Glutamatergic neuron (in vitro differentiated cells): ENCODE results near the gene CDC14B. TPM values are rescaled to one million over a fixed set of nuclear protein-coding genes. Genes with fewer than 3 reads are reported as not detected.

Source experiments
- DNase-seq: peaks from one replicate; pipeline ENCODE4 v3.0.0; 2022
- H3K27ac Mint-ChIP-seq: one replicate; pipeline ENCODE4 v1.8.0; 2020; ENCODE audit warnings: mild to moderate bottlenecking, mixed read lengths, inconsistent platforms; ENCODE audit not compliant: unreplicated experiment
- H3K27me3 Mint-ChIP-seq: one replicate; pipeline ENCODE4 v1.8.0; 2020; ENCODE audit warnings: mild to moderate bottlenecking, moderate library complexity, mixed read lengths, inconsistent platforms; ENCODE audit not compliant: unreplicated experiment
- H3K36me3 Mint-ChIP-seq: one replicate; pipeline ENCODE4 v1.8.0; 2020; ENCODE audit warnings: mild to moderate bottlenecking, mixed read lengths, inconsistent platforms; ENCODE audit not compliant: unreplicated experiment
- H3K4me1 Mint-ChIP-seq: one replicate; pipeline ENCODE4 v1.8.0; 2020; ENCODE audit warnings: mild to moderate bottlenecking, low read depth, mixed read lengths, inconsistent platforms; ENCODE audit not compliant: unreplicated experiment
- H3K4me3 Mint-ChIP-seq: one replicate; pipeline ENCODE4 v1.8.0; 2020; ENCODE audit warnings: mild to moderate bottlenecking, mixed read lengths, inconsistent platforms; ENCODE audit not compliant: unreplicated experiment
- H3K9me3 Mint-ChIP-seq: one replicate; pipeline ENCODE4 v1.8.0; 2020; ENCODE audit warnings: mild to moderate bottlenecking, moderate library complexity, mixed read lengths, inconsistent platforms; ENCODE audit not compliant: unreplicated experiment
- total RNA-seq: library from RNA; stranded (reverse); fragmentation: NEBNext Ultra II Directional; extraction: Animal tissue kit (Norgen Biotek cat#: 25700); gene quantifications from one replicate; pipeline ENCODE4 v1.2.1, GENCODE V29; 2021; ENCODE audit not compliant: unreplicated experiment
- TF ChIP-seq, protein P1 (sequence below): fragments of 200-600 bp; sonication (generic); IDR thresholded peaks from one replicate; pipeline ENCODE4 v1.5.0; 2021; ENCODE audit not compliant: partially characterized antibody, unreplicated experiment

CDC14B gene
- total RNA-seq, 1 donor from 2014 or later: 9.2 TPM

DNA sequence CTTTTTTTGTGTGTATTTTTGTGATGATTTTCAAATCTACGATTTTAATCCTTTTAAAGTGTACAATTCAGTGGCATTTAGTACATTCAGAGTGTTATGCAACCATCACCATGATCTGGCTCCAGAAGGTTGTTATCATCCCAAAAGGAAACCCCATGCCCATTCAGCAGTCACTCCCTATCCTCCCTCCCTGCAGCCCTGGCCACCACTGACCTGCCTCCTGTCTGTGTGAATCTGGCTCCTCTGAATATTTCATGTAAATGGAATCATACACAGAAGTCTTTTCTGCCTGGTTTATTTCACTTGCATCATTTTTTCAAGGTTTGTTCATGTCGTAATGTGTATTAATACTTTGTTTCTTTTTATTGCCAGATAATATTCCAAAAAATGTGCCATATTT, 137.2 kb downstream of the CDC14B start:
- no peak for DNase-seq
- Mint-ChIP-seq H3K27me3 (no peaks in the 10 kb centered on the region), H3K4me1 (no peaks in the 10 kb centered on the region), H3K4me3 (no peak overlapping the region), H3K36me3 (peaks cover 7% of the 10 kb centered on the region), H3K27ac (no peak overlapping the region), H3K9me3 (no peaks in the 10 kb centered on the region)
- TF ChIP-seq, protein P1, sequence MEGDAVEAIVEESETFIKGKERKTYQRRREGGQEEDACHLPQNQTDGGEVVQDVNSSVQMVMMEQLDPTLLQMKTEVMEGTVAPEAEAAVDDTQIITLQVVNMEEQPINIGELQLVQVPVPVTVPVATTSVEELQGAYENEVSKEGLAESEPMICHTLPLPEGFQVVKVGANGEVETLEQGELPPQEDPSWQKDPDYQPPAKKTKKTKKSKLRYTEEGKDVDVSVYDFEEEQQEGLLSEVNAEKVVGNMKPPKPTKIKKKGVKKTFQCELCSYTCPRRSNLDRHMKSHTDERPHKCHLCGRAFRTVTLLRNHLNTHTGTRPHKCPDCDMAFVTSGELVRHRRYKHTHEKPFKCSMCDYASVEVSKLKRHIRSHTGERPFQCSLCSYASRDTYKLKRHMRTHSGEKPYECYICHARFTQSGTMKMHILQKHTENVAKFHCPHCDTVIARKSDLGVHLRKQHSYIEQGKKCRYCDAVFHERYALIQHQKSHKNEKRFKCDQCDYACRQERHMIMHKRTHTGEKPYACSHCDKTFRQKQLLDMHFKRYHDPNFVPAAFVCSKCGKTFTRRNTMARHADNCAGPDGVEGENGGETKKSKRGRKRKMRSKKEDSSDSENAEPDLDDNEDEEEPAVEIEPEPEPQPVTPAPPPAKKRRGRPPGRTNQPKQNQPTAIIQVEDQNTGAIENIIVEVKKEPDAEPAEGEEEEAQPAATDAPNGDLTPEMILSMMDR: no peak

DNA sequence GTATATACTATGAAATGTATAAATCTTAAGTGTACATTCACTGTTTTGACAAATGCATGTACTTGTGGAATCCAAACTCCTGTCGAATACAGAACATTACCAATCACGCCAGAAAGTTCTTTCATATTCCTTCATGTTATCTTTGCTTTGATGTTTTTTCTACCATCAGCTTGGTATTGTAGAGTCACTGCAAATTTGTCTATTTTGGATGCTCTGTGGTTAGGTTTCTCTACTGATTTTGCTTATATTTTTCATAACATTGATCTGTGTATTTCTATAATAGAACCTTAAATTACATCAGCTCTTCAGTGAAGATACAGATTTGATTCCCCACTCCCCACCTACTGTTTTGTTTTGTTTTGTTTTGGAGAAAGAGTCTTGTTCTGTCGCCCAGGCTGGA, 138.9 kb downstream of the CDC14B start:
- Mint-ChIP-seq H3K4me3 (no peak overlapping the region), H3K9me3 (no peaks in the 10 kb centered on the region), H3K36me3 (peaks cover 5% of the 10 kb centered on the region), H3K27me3 (no peaks in the 10 kb centered on the region), H3K4me1 (no peaks in the 10 kb centered on the region), H3K27ac (no peak overlapping the region)
- TF ChIP-seq, protein P1: no peak
- DNase-seq: no peak

- H3K4me3 Mint-ChIP-seq: no peak overlapping the region
- no peaks in the 10 kb centered on the region for H3K4me1 Mint-ChIP-seq
- no peaks in the 10 kb centered on the region for H3K36me3 Mint-ChIP-seq
- H3K9me3 Mint-ChIP-seq: no peaks in the 10 kb centered on the region
- DNase-seq: no peak
- H3K27ac Mint-ChIP-seq: no peak overlapping the region
- TF ChIP-seq, protein P1: no peak
- no peaks in the 10 kb centered on the region for H3K27me3 Mint-ChIP-seq
Measured at GRCh38 chr9:96478829-96479371, 140.7 kb downstream of the CDC14B start.

DNA sequence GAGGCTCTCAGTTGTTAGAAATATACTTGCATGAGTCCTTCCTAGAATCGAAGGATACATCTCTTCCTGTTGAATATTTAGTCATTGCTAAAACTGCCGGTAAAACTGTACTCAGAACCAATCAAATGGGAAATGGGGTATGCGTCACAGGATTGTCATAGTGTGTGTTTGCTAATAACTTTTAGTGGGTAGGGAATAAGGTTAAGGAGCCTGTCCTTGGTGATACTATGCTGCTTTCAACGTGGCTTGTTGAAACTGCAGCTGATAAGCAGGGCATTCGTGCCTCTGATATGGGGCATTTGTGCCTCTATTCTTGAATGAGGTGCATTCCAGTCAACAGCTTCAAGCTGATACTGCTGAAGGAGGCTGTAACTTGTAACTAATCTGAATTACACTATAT, 143.1 kb downstream of the CDC14B start:
- Mint-ChIP-seq H3K36me3 (no peaks in the 10 kb centered on the region), H3K9me3 (no peaks in the 10 kb centered on the region), H3K27ac (no peak overlapping the region), H3K4me3 (no peak overlapping the region), H3K27me3 (no peaks in the 10 kb centered on the region), H3K4me1 (no peaks in the 10 kb centered on the region)
- no peak for DNase-seq
- TF ChIP-seq, protein P1: no peak

DNA sequence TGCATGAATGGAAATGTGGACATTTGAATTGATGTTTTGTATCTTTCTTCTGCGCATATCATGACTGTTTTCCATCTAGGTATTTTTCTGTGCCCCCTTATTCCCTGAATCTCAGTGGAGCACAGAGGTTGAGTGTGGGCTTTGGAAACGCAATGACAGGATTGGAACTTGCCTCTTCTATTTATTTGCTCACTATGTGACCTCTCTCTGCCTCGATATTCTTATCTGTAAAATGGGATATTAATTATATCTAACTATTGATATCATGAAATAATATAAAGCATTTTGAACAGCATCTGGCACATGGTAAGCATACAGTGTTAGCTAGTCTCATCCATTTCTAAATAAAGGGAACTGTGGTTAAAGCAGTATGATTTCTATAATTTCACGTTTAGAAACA, 143.6 kb downstream of the CDC14B start:
- Mint-ChIP-seq H3K4me3 (no peak overlapping the region), H3K9me3 (no peaks in the 10 kb centered on the region), H3K4me1 (no peaks in the 10 kb centered on the region), H3K27me3 (no peaks in the 10 kb centered on the region), H3K27ac (no peak overlapping the region), H3K36me3 (no peaks in the 10 kb centered on the region)
- DNase-seq: no peak
- TF ChIP-seq, protein P1: no peak
